ENCODE data around the gene LRPAP1. TPM values are rescaled to one million over a fixed set of nuclear protein-coding genes. Genes with fewer than 3 reads are reported as not detected.

Gene LRPAP1
- total and polyA plus RNA-seq, 2 donors (not counting 3 experiments of a cell fraction or from before 2014, with no cell fraction given) = 90.1 to 170 TPM

DNA sequence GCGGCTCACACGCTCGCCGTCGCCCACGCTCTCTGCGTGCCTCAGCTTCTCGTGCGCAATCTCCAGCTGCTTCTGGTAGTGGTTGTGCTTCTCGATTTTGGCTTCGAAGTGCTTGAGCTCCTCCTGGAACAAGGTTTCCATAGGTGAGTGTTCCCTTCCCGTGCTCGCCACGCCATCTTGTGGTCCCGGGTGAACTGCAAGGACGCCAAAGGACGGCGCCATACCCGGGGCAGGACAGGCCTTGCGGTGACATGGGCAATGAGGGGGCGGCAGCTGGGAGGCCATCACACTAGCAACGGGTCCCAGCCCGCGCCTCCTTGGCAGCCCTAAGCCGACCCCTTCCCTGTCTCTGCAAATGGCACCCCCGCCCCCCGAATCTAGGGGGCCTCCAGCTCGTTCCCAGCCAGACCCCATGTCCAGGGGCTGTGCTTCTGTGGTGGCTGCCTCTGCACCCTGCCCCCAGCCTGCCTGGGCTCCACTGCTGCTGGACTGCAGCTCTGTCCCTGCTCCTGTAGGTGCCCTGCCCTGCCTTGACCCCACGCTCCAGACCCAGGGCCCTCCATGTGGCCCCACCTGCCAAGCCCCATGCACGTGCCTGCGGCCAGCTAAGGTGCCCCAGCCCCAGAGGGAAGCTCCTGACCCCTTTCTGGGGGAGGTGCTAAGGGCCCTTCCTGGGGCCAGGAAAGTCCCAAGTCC, 17.3 kb downstream of the LRPAP1 start:
- H3K9ac ChIP-seq (replicated peaks; ENCODE audit: extremely low read depth, insufficient read depth, low read length) = no peak overlapping the region
- TF ChIP-seq GATA2 (IDR thresholded peaks at IDR 0.05; ENCODE audit: insufficient read depth, insufficient read length, low read depth, low read length) = no peak
- TF ChIP-seq, protein P1, sequence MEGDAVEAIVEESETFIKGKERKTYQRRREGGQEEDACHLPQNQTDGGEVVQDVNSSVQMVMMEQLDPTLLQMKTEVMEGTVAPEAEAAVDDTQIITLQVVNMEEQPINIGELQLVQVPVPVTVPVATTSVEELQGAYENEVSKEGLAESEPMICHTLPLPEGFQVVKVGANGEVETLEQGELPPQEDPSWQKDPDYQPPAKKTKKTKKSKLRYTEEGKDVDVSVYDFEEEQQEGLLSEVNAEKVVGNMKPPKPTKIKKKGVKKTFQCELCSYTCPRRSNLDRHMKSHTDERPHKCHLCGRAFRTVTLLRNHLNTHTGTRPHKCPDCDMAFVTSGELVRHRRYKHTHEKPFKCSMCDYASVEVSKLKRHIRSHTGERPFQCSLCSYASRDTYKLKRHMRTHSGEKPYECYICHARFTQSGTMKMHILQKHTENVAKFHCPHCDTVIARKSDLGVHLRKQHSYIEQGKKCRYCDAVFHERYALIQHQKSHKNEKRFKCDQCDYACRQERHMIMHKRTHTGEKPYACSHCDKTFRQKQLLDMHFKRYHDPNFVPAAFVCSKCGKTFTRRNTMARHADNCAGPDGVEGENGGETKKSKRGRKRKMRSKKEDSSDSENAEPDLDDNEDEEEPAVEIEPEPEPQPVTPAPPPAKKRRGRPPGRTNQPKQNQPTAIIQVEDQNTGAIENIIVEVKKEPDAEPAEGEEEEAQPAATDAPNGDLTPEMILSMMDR (IDR thresholded peaks at IDR 0.05; ENCODE audit: extremely low read depth in 1 of 2, insufficient read depth in 1 of 2, low read depth in 1 of 2, low read length in 2 of 2) = peak; percentile 7 to 12
- no peaks in the 10 kb centered on the region for H3K27me3 ChIP-seq (ENCODE audit: control insufficient read depth in 2 of 2, insufficient read depth in 2 of 2, low read length in 2 of 2)
- no peaks in the 10 kb centered on the region for H4K20me1 ChIP-seq (replicated peaks; ENCODE audit: control insufficient read depth, extremely low read depth, insufficient read depth, low read length)
- no peaks in the 10 kb centered on the region for H3K9me1 ChIP-seq (replicated peaks; ENCODE audit: control insufficient read depth, extremely low read depth, insufficient read depth, low read length)
- no TSS peak for BruUV-seq (replicated peaks)
- H3K27ac ChIP-seq (ENCODE audit: insufficient read depth, low read depth, low read length) = no peak overlapping the region
- ChIA-PET CTCF (interaction anchor here (1.2 to 2.1 kb wide), 2 partner anchors 10 to 34 kb away, joined by 6 to 7 read pairs; no protein-coding TSS in a partner anchor), POLR2A (no interaction called here)
- no peaks in the 10 kb centered on the region for H3K9me3 ChIP-seq (replicated peaks; ENCODE audit: control insufficient read depth, insufficient read depth, low read length)
- H3K36me3 ChIP-seq (ENCODE audit: control insufficient read depth in 2 of 2, extremely low read depth in 1 of 2, insufficient read depth in 2 of 2, low read length in 2 of 2) = peaks cover 17 to 63% of the 10 kb centered on the region in 2 experiments
- intact Hi-C loops (cut with micrococcal nuclease) (no loop called here), dilution Hi-C loops (cut with MboI; ENCODE audit: extremely low pct_ligation_motif_present, low sequenced_read_pairs) (no loop called here)
- DNase-seq (ENCODE audit: low read depth, low spot score) (no peak), FAIRE-seq (no peak)
- H3K79me2 ChIP-seq (ENCODE audit: control insufficient read depth, insufficient read depth, low read length) = no peaks in the 10 kb centered on the region
- H3K4me3 ChIP-seq (replicated peaks in 1 of 3; ENCODE audit: insufficient read depth in 1 of 3, low read depth in 1 of 3, low read length in 3 of 3) = no peak overlapping the region
- no peaks in the 10 kb centered on the region for H3K4me1 ChIP-seq (ENCODE audit: control insufficient read depth, extremely low read depth, insufficient read depth, low read length)
- no peak overlapping the region for H2AFZ ChIP-seq (ENCODE audit: low read depth, low read length)
- H3K4me2 ChIP-seq (ENCODE audit: insufficient read depth, low read length) = no peak overlapping the region

DNA sequence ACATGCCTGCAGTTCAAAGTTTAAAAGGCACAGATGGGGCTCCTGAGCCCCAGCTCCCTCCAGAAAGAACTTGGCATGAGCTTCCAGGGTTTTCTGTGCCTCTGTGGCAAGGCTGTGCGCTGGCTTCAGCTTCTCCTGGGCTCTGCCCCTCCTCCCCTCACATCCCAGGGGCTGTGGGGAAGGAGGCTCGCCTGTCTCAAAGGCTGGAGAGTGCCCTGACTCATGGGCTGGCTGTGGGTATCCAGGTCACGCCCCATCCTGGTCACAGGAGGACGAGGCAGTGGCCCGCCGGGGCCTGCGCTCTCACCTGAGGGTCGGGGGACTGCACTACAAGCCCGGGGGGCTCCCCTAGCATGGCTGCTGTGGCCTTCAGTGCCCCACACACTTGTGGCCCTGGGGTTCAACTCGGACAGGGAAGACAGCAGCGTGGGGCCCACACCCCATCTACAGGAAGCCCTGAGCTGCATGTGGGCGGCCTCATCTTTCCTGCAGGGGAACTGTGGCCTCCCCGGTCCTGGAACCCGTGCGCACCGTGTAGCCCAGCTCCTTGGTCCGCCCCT, 17.9 kb downstream of the LRPAP1 start:
- no peak overlapping the region for H3K9ac ChIP-seq (replicated peaks; ENCODE audit: extremely low read depth, insufficient read depth, low read length)
- no TSS peak for BruUV-seq (replicated peaks)
- no peaks in the 10 kb centered on the region for H3K9me1 ChIP-seq (replicated peaks; ENCODE audit: control insufficient read depth, extremely low read depth, insufficient read depth, low read length)
- ChIA-PET POLR2A (no interaction called here), CTCF (interaction anchor here (1.2 to 2.1 kb wide), 2 partner anchors 9 to 33 kb away, joined by 6 to 7 read pairs; no protein-coding TSS in a partner anchor)
- no peaks in the 10 kb centered on the region for H3K9me3 ChIP-seq (replicated peaks; ENCODE audit: control insufficient read depth, insufficient read depth, low read length)
- H3K27me3 ChIP-seq (ENCODE audit: control insufficient read depth in 2 of 2, insufficient read depth in 2 of 2, low read length in 2 of 2) = no peaks in the 10 kb centered on the region
- no peak overlapping the region for H2AFZ ChIP-seq (ENCODE audit: low read depth, low read length)
- no peak for DNase-seq (ENCODE audit: low read depth, low spot score)
- no peak overlapping the region for H3K4me3 ChIP-seq (replicated peaks in 1 of 3; ENCODE audit: insufficient read depth in 1 of 3, low read depth in 1 of 3, low read length in 3 of 3)
- H3K4me1 ChIP-seq (ENCODE audit: control insufficient read depth, extremely low read depth, insufficient read depth, low read length) = no peaks in the 10 kb centered on the region
- intact Hi-C loops (cut with micrococcal nuclease) (no loop called here), dilution Hi-C loops (cut with MboI; ENCODE audit: extremely low pct_ligation_motif_present, low sequenced_read_pairs) (no loop called here)
- peaks cover 13 to 57% of the 10 kb centered on the region in 2 experiments for H3K36me3 ChIP-seq (ENCODE audit: control insufficient read depth in 2 of 2, extremely low read depth in 1 of 2, insufficient read depth in 2 of 2, low read length in 2 of 2)
- TF ChIP-seq POLR2AphosphoS5 (IDR thresholded peaks at IDR 0.05; ENCODE audit: insufficient read depth, low read depth, low read length) = no peak
- no peak for TF ChIP-seq GATA2 (IDR thresholded peaks at IDR 0.05; ENCODE audit: insufficient read depth, insufficient read length, low read depth, low read length)
- no peak for TF ChIP-seq MYC (IDR thresholded peaks at IDR 0.05; ENCODE audit: low read depth, low read length)
- TF ChIP-seq EZH2 (IDR thresholded peaks at IDR 0.05; ENCODE audit: borderline replicate concordance, low read depth, low read length, severe bottlenecking) = no peak
- TF ChIP-seq, protein P2, sequence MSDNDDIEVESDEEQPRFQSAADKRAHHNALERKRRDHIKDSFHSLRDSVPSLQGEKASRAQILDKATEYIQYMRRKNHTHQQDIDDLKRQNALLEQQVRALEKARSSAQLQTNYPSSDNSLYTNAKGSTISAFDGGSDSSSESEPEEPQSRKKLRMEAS (IDR thresholded peaks at IDR 0.05; ENCODE audit: insufficient read depth, insufficient read length) = no peak
- TF ChIP-seq, protein P1 (IDR thresholded peaks at IDR 0.05; ENCODE audit: extremely low read depth in 1 of 2, insufficient read depth in 1 of 2, low read depth in 1 of 2, low read length in 2 of 2) = no peak
- no peak for TF ChIP-seq POLR2A (IDR thresholded peaks at IDR 0.05; ENCODE audit: low read depth, low read length)
- no peak for TF ChIP-seq JUN (IDR thresholded peaks at IDR 0.05; ENCODE audit: borderline replicate concordance, insufficient read depth, insufficient read length, low read depth)
- no peak for TF ChIP-seq FOS (IDR thresholded peaks at IDR 0.05; ENCODE audit: borderline replicate concordance, insufficient read depth, low read length)
- no peaks in the 10 kb centered on the region for H3K79me2 ChIP-seq (ENCODE audit: control insufficient read depth, insufficient read depth, low read length)
- FAIRE-seq = no peak
- H3K27ac ChIP-seq (ENCODE audit: insufficient read depth, low read depth, low read length) = no peak overlapping the region
- no peaks in the 10 kb centered on the region for H4K20me1 ChIP-seq (replicated peaks; ENCODE audit: control insufficient read depth, extremely low read depth, insufficient read depth, low read length)
- H3K4me2 ChIP-seq (ENCODE audit: insufficient read depth, low read length) = no peak overlapping the region
